H9 (cell line): ENCODE measurements around the gene DOCK11. TPM values are rescaled to one million over a fixed set of nuclear protein-coding genes. Genes with fewer than 3 reads are reported as not detected.
"Not testable (repeated sequence)": the region's sequence is repeated elsewhere in the genome, so short reads cannot be mapped to it uniquely, and the experiment has no call there.

Source experiments
- DNase-seq: peaks from one replicate; pipeline ENCODE4 v3.0.0-alpha.2; 2017
- H2AFZ ChIP-seq: one replicate; pipeline ENCODE4 v1.6.1; 2013; ENCODE audit warnings: mild to moderate bottlenecking, low read length, control low read depth, moderate library complexity
- H2AK5ac ChIP-seq: 2 replicates; pipeline ENCODE4 v1.6.1; 2013; ENCODE audit warnings: low read length, control low read depth, mixed read lengths; ENCODE audit not compliant: insufficient read length
- H2BK120ac ChIP-seq: one replicate; pipeline ENCODE4 v1.6.1; 2013; ENCODE audit warnings: low read depth, mild to moderate bottlenecking, low read length, control low read depth, inconsistent platforms; ENCODE audit not compliant: poor library complexity, severe bottlenecking
- H2BK12ac ChIP-seq: 2 replicates; pipeline ENCODE4 v1.6.1; 2013; ENCODE audit warnings: low read length, control low read depth, mixed read lengths, low read depth; ENCODE audit not compliant: insufficient read length
- H2BK15ac ChIP-seq: 2 replicates; pipeline ENCODE4 v1.6.1; 2013; ENCODE audit warnings: low read depth, low read length, control low read depth
- H2BK20ac ChIP-seq: one replicate; pipeline ENCODE4 v1.6.1; 2013; ENCODE audit warnings: low read depth, mild to moderate bottlenecking, low read length, control low read depth, inconsistent platforms; ENCODE audit not compliant: poor library complexity, severe bottlenecking
- H2BK5ac ChIP-seq: 2 replicates; pipeline ENCODE4 v1.6.1; 2013; ENCODE audit warnings: low read length, control low read depth, mixed read lengths; ENCODE audit not compliant: insufficient read length
- H3K14ac ChIP-seq: 2 replicates; pipeline ENCODE4 v1.6.1; 2013; ENCODE audit warnings: low read length, control low read depth; ENCODE audit not compliant: insufficient read depth
- H3K18ac ChIP-seq: 2 replicates; pipeline ENCODE4 v1.6.1; 2013; ENCODE audit warnings: low read depth, mild to moderate bottlenecking, mixed read lengths, low read length, control low read depth; ENCODE audit not compliant: insufficient read length
- H3K23ac ChIP-seq: 2 replicates; pipeline ENCODE4 v1.6.1; 2013; ENCODE audit warnings: low read length, control low read depth, mixed read lengths, low read depth; ENCODE audit not compliant: insufficient read length
- H3K23me2 ChIP-seq: 2 replicates; pipeline ENCODE4 v1.6.1; 2013; ENCODE audit warnings: low read depth, mild to moderate bottlenecking, mixed read lengths, low read length, control low read depth; ENCODE audit not compliant: insufficient read length, poor library complexity, severe bottlenecking
- H3K27ac ChIP-seq: 2 replicates; pipeline ENCODE4 v1.5.1; 2013; ENCODE audit warnings: low read length, control low read depth, mixed read lengths, low read depth; ENCODE audit not compliant: insufficient read length
- H3K27me3 ChIP-seq: 2 replicates; pipeline ENCODE4 v1.6.1; 2013; ENCODE audit warnings: low read length, control low read depth, inconsistent platforms; ENCODE audit not compliant: insufficient read depth
- H3K4ac ChIP-seq: 2 replicates; pipeline ENCODE4 v1.6.1; 2013; ENCODE audit warnings: low read depth, mild to moderate bottlenecking, control low read depth, inconsistent platforms, low read length, moderate library complexity
- H3K4me1 ChIP-seq: 2 replicates; pipeline ENCODE4 v1.6.1; 2013; ENCODE audit warnings: low read length, control low read depth, inconsistent platforms; ENCODE audit not compliant: insufficient read depth
- H3K4me2 ChIP-seq: 2 replicates; pipeline ENCODE4 v1.6.1; 2013; ENCODE audit warnings: low read length, control low read depth, mixed read lengths; ENCODE audit not compliant: insufficient read length, insufficient read depth
- H3K56ac ChIP-seq: 2 replicates; pipeline ENCODE4 v1.6.1; 2013; ENCODE audit warnings: low read depth, mild to moderate bottlenecking, mixed read lengths, low read length, control low read depth; ENCODE audit not compliant: insufficient read length
- H3K79me1 ChIP-seq: 2 replicates; pipeline ENCODE4 v1.6.1; 2013; ENCODE audit warnings: low read depth, mild to moderate bottlenecking, moderate library complexity, low read length, control low read depth, inconsistent platforms; ENCODE audit not compliant: insufficient read depth, poor library complexity, severe bottlenecking
- H3K79me2 ChIP-seq: 2 replicates; pipeline ENCODE4 v1.6.1; 2013; ENCODE audit warnings: low read length, control low read depth, inconsistent platforms; ENCODE audit not compliant: insufficient read depth
- H3K9ac ChIP-seq: 2 replicates; pipeline ENCODE4 v1.6.1; 2013; ENCODE audit warnings: low read length, control low read depth, mixed read lengths; ENCODE audit not compliant: insufficient read length; ENCODE audit errors: extremely low read depth
- H3K9me3 ChIP-seq: one replicate; pipeline ENCODE4 v1.6.1; 2013; ENCODE audit warnings: low read depth, low read length, inconsistent platforms; ENCODE audit not compliant: control insufficient read depth
- H3T11ph ChIP-seq: one replicate; pipeline ENCODE4 v1.6.1; 2013; ENCODE audit warnings: mild to moderate bottlenecking, low read length, control low read depth, inconsistent platforms
- H4K20me1 ChIP-seq: one replicate; pipeline ENCODE4 v1.6.1; 2013; ENCODE audit not compliant: control insufficient read depth, insufficient read length, insufficient read depth
- H4K5ac ChIP-seq: 2 replicates; pipeline ENCODE4 v1.6.1; 2013; ENCODE audit warnings: low read depth, mild to moderate bottlenecking, mixed read lengths, low read length, control low read depth; ENCODE audit not compliant: insufficient read length
- H4K8ac ChIP-seq: replicated peaks from 2 replicates; pipeline ENCODE4 v1.6.1; 2013; ENCODE audit warnings: low read length, control low read depth, mixed read lengths, low read depth; ENCODE audit not compliant: insufficient read length
- H4K91ac ChIP-seq: 2 replicates; pipeline ENCODE4 v1.6.1; 2013; ENCODE audit warnings: low read depth, mild to moderate bottlenecking, moderate library complexity, mixed read lengths, low read length, control low read depth; ENCODE audit not compliant: insufficient read length
- H3K27ac Mint-ChIP-seq, 3 experiments: 2 replicates in 2 of 3; 3 replicates in 1 of 3; pipeline ENCODE4 v1.8.0; 2020 to 2021; ENCODE audit warnings: mixed read lengths in 3 of 3, mild to moderate bottlenecking in 1 of 3, moderate library complexity in 1 of 3
- H3K27me3 Mint-ChIP-seq: 2 replicates; pipeline ENCODE4 v1.8.0; 2021; ENCODE audit warnings: low read depth, mild to moderate bottlenecking, moderate library complexity, mixed read lengths
- H3K36me3 Mint-ChIP-seq, 3 experiments: 2 replicates in 2 of 3; 3 replicates in 1 of 3; pipeline ENCODE4 v1.8.0; 2020 to 2021; ENCODE audit warnings: low read depth in 3 of 3, mixed read lengths in 3 of 3; ENCODE audit not compliant: insufficient read depth in 1 of 3
- H3K4me1 Mint-ChIP-seq, 2 experiments: 2 replicates each; pipeline ENCODE4 v1.8.0; 2020; ENCODE audit warnings: mixed read lengths in 2 of 2
- H3K4me3 Mint-ChIP-seq, 2 experiments: 2 replicates in 1 of 2; 3 replicates in 1 of 2; pipeline ENCODE4 v1.8.0; 2020 to 2021; ENCODE audit warnings: mild to moderate bottlenecking in 2 of 2, mixed read lengths in 2 of 2, moderate library complexity in 1 of 2
- H3K9me3 Mint-ChIP-seq, 2 experiments: 2 replicates in 1 of 2; 3 replicates in 1 of 2; pipeline ENCODE4 v1.8.0; 2020; ENCODE audit warnings: mild to moderate bottlenecking in 2 of 2, mixed read lengths in 2 of 2, moderate library complexity in 1 of 2
- WGBS: extraction: QIAGEN DNeasy Blood & Tissue Kit; methylation state at CpG from one replicate; pipeline ENCODE4 v1.1.7; 2013; ENCODE audit warnings: missing lambda C conversion rate, low lambda C conversion rate, mixed read lengths; ENCODE audit not compliant: insufficient read length; ENCODE audit errors: extremely low coverage; 5-methylcytosine and 5-hydroxymethylcytosine counted together
- total RNA-seq: library from RNA; stranded (reverse); gene quantifications from 2 replicates; pipeline ENCODE4 v1.2.1, GENCODE V29; 2021
- TF ChIP-seq, protein P1 (sequence below): fragments of 200-600 bp; sonication (generic); conservative IDR thresholded peaks from 3 replicates; pipeline ENCODE4 v1.8.0; 2021; ENCODE audit warnings: antibody characterized with exemption, mild to moderate bottlenecking

Gene DOCK11
- total RNA-seq, 1 experiment from 2014 or later = 6.2 TPM

DNA sequence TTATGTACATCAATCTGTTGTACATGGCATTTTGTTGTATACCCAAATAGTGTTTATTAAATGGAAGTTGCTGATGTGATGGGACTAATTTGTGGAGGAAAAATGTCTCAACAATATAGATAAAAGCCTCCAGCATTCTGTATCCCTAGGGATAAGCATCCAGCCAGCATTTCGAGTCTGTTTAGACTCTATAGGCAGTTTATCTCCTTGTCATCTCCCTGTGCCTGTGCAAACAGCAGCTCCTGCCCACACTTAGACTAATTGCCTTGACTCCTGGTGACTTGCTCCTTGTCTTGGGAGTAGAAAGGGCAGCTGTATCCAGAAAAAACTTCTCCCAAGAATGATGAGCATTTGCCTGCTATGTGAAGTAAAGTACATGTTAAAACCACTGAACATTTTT is 83.8 kb downstream of the DOCK11 start:
- no peaks in the 10 kb centered on the region for H3K27me3 ChIP-seq
- no peak overlapping the region for H3K56ac ChIP-seq
- no peaks in the 10 kb centered on the region for H3K4me1 ChIP-seq
- no peak overlapping the region for H3K27ac ChIP-seq
- no peak overlapping the region for H2BK20ac ChIP-seq
- no peak overlapping the region for H3T11ph ChIP-seq
- no peak overlapping the region for H4K91ac ChIP-seq
- TF ChIP-seq, protein P1, sequence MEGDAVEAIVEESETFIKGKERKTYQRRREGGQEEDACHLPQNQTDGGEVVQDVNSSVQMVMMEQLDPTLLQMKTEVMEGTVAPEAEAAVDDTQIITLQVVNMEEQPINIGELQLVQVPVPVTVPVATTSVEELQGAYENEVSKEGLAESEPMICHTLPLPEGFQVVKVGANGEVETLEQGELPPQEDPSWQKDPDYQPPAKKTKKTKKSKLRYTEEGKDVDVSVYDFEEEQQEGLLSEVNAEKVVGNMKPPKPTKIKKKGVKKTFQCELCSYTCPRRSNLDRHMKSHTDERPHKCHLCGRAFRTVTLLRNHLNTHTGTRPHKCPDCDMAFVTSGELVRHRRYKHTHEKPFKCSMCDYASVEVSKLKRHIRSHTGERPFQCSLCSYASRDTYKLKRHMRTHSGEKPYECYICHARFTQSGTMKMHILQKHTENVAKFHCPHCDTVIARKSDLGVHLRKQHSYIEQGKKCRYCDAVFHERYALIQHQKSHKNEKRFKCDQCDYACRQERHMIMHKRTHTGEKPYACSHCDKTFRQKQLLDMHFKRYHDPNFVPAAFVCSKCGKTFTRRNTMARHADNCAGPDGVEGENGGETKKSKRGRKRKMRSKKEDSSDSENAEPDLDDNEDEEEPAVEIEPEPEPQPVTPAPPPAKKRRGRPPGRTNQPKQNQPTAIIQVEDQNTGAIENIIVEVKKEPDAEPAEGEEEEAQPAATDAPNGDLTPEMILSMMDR = no peak
- no peak overlapping the region for H2AFZ ChIP-seq
- H3K27ac Mint-ChIP-seq = no peak overlapping the region
- no peak overlapping the region for H4K5ac ChIP-seq
- WGBS = no CpG with 5 or more reads among the region's 1 CpG
- H3K79me1 ChIP-seq = no peaks in the 10 kb centered on the region
- no peaks in the 10 kb centered on the region for H4K20me1 ChIP-seq
- no peak overlapping the region for H3K14ac ChIP-seq
- H2BK15ac ChIP-seq = no peak overlapping the region
- no peak overlapping the region for H2AK5ac ChIP-seq
- H2BK5ac ChIP-seq = no peak overlapping the region
- H3K23me2 ChIP-seq = no peaks in the 10 kb centered on the region
- H3K23ac ChIP-seq = no peak overlapping the region
- H3K9ac ChIP-seq = no peak overlapping the region
- H3K4me3 Mint-ChIP-seq = no peak overlapping the region
- no peaks in the 10 kb centered on the region for H3K27me3 Mint-ChIP-seq
- H3K9me3 ChIP-seq = peaks cover 37% of the 10 kb centered on the region
- H3K36me3 Mint-ChIP-seq = peaks cover 2 to 7% (median 4%) of the 10 kb centered on the region in 3 experiments; a peak in 4 of 7 replicates
- H3K4me1 Mint-ChIP-seq = peaks cover 0 to 2% of the 10 kb centered on the region in 2 experiments; a peak in 1 of 4 replicates
- no peak overlapping the region for H3K18ac ChIP-seq
- no peak overlapping the region for H2BK120ac ChIP-seq
- H3K4me2 ChIP-seq = no peak overlapping the region
- H3K9me3 Mint-ChIP-seq = peaks cover 6 to 43% of the 10 kb centered on the region in 2 experiments
- DNase-seq = no peak
- H3K79me2 ChIP-seq = no peaks in the 10 kb centered on the region
- no peak overlapping the region for H3K4ac ChIP-seq
- H4K8ac ChIP-seq = no peak overlapping the region
- no peak overlapping the region for H2BK12ac ChIP-seq

DNA sequence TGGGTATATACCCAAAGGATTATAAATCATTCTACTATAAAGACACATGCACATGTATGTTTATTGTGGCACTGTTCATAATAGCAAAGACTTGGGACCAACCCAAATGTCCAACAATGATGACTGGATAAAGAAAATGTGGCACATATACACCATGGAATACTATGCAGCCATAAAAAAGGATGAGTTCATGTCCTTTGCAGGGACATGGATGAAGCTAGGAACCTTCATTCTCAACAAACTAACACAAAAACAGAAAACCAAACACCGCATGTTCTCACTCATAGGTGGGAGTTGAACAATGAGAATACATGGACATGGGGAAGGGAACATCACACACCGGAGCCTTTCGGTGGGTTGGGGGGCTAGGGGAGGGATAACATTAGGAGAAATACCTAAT is 87.3 kb downstream of the DOCK11 start:
- not testable (repeated sequence) for H3K23me2 ChIP-seq, H3K36me3 Mint-ChIP-seq, H3K79me1 ChIP-seq, H2AK5ac ChIP-seq, H3T11ph ChIP-seq, H3K27ac Mint-ChIP-seq, H3K27me3 ChIP-seq, H2BK15ac ChIP-seq, H3K4me1 ChIP-seq, H2BK5ac ChIP-seq, H3K27ac ChIP-seq, H3K4ac ChIP-seq, H3K23ac ChIP-seq, H4K5ac ChIP-seq, H3K14ac ChIP-seq, DNase-seq, H3K9ac ChIP-seq, H4K91ac ChIP-seq, H3K4me2 ChIP-seq, H2BK20ac ChIP-seq, H4K8ac ChIP-seq, H3K79me2 ChIP-seq, H3K4me1 Mint-ChIP-seq, H3K18ac ChIP-seq, H3K4me3 Mint-ChIP-seq, H2AFZ ChIP-seq, H3K56ac ChIP-seq, H2BK12ac ChIP-seq, H4K20me1 ChIP-seq, H2BK120ac ChIP-seq, H3K27me3 Mint-ChIP-seq
- H3K9me3 ChIP-seq = peaks cover 27% of the 10 kb centered on the region
- WGBS = no CpG with 5 or more reads among the region's 3 CpGs
- H3K9me3 Mint-ChIP-seq = peaks cover 6 to 59% of the 10 kb centered on the region in 2 experiments
